Dermis microvascular lymphatic vessel endothelial cell (primary cell): Measurements from ENCODE around the gene FHIT. TPM values are rescaled to one million over a fixed set of nuclear protein-coding genes. Genes with fewer than 3 reads are reported as not detected.
"Not testable (repeated sequence)": the region's sequence is repeated elsewhere in the genome, so short reads cannot be mapped to it uniquely, and the experiment has no call there.

Experiments
- DNase-seq, 2 donors: peaks; one replicate each; pipeline versions ENCODE4 v3.0.0 to v3.0.0-alpha.2; 2010; ENCODE audit warnings: low read depth in 2 of 2
- total RNA-seq: library from RNA; depleted of rRNA; stranded (reverse); fragments of >200 nt; gene quantifications from 2 replicates; pipeline ENCODE4 v1.2.1, GENCODE V29; 2014

The FHIT gene
- total RNA-seq, 1 donor from 2014 or later = 0.51 TPM

- DNase-seq = no peak
Measured at GRCh38 chr3:61008153-61008997, 242.9 kb downstream of the FHIT start.

- DNase-seq = no peak
Measured at GRCh38 chr3:61005591-61005990, 245.7 kb downstream of the FHIT start.

GRCh38 chr3:60998858-60999257, 252.4 kb downstream of the FHIT start:
- DNase-seq = no peak

- no peak for DNase-seq
Measured at GRCh38 chr3:60992395-60992794, 258.9 kb downstream of the FHIT start.

GRCh38 chr3:60990442-60990730, 260.9 kb downstream of the FHIT start:
- no peak for DNase-seq

GRCh38 chr3:60989626-60990441, 261.4 kb downstream of the FHIT start:
- no peak for DNase-seq

- not testable (repeated sequence) for DNase-seq
Measured at GRCh38 chr3:60987191-60987590, 264.1 kb downstream of the FHIT start.

- no peak for DNase-seq
Measured at GRCh38 chr3:60986552-60986951, 264.7 kb downstream of the FHIT start.

GRCh38 chr3:60983906-60984305, 267.3 kb downstream of the FHIT start:
- DNase-seq = no peak

GRCh38 chr3:60980342-60980692, 270.9 kb downstream of the FHIT start:
- DNase-seq = no peak

GRCh38 chr3:60979461-60980341, 271.6 kb downstream of the FHIT start:
- DNase-seq = no peak

GRCh38 chr3:60973321-60973720, 277.9 kb downstream of the FHIT start:
- no peak for DNase-seq

GRCh38 chr3:60972599-60972998, 278.7 kb downstream of the FHIT start:
- DNase-seq = no peak

GRCh38 chr3:60970850-60971249, 280.4 kb downstream of the FHIT start:
- no peak for DNase-seq

- no peak for DNase-seq
Measured at GRCh38 chr3:60967141-60967540, 284.1 kb downstream of the FHIT start.

GRCh38 chr3:60957541-60957940, 293.7 kb downstream of the FHIT start:
- DNase-seq = no peak

- no peak for DNase-seq
Measured at GRCh38 chr3:60956729-60957128, 294.5 kb downstream of the FHIT start.

- DNase-seq = no peak
Measured at GRCh38 chr3:60955034-60955433, 296.2 kb downstream of the FHIT start.

GRCh38 chr3:60954048-60954447, 297.2 kb downstream of the FHIT start:
- DNase-seq = no peak

- no peak for DNase-seq
Measured at GRCh38 chr3:60953351-60953750, 297.9 kb downstream of the FHIT start.

GRCh38 chr3:60952055-60952454, 299.2 kb downstream of the FHIT start:
- no peak for DNase-seq

GRCh38 chr3:60949146-60949545, 302.1 kb downstream of the FHIT start:
- DNase-seq = no peak
